HG02943 (cell line): ENCODE results near the gene GP2.

ENCODE experiments used
- ATAC-seq: cut with Tn5 transposase; IDR thresholded peaks from one replicate; pipeline ENCODE4 v1.9.1; 2021; ENCODE audit warnings: mild to moderate bottlenecking, low read depth, moderate library complexity; ENCODE audit not compliant: unreplicated experiment

Gene GP2

GRCh38 chr16:20308266-20308665 is 19.0 kb downstream of the GP2 start:
- no peak for ATAC-seq

- ATAC-seq = no peak
Measured at GRCh38 chr16:20307791-20308190, 19.5 kb downstream of the GP2 start.

GRCh38 chr16:20307240-20307671 is 20.1 kb downstream of the GP2 start:
- no peak for ATAC-seq

- ATAC-seq = no peak
Measured at GRCh38 chr16:20306401-20306800, 20.9 kb downstream of the GP2 start.

- no peak for ATAC-seq
Measured at GRCh38 chr16:20303012-20303411, 24.3 kb downstream of the GP2 start.

GRCh38 chr16:20302389-20302788 is 24.9 kb downstream of the GP2 start:
- no peak for ATAC-seq

- ATAC-seq = no peak
Measured at GRCh38 chr16:20301840-20302239, 25.5 kb downstream of the GP2 start.

GRCh38 chr16:20300312-20301097 is 26.8 kb downstream of the GP2 start:
- no peak for ATAC-seq

- ATAC-seq = no peak
Measured at GRCh38 chr16:20298452-20298851, 28.9 kb downstream of the GP2 start.

- no peak for ATAC-seq
Measured at GRCh38 chr16:20291208-20292206, 35.8 kb downstream of the GP2 start.

GRCh38 chr16:20289571-20289970 is 37.7 kb downstream of the GP2 start:
- no peak for ATAC-seq

- no peak for ATAC-seq
Measured at GRCh38 chr16:20285993-20286499, 41.3 kb downstream of the GP2 start.

- ATAC-seq = no peak
Measured at GRCh38 chr16:20280259-20280658, 47.1 kb downstream of the GP2 start.

- ATAC-seq = no peak
Measured at GRCh38 chr16:20271893-20272292, 55.4 kb downstream of the GP2 start.

- no peak for ATAC-seq
Measured at GRCh38 chr16:20268409-20268808, 58.9 kb downstream of the GP2 start.

- ATAC-seq = no peak
Measured at GRCh38 chr16:20265019-20265418, 62.3 kb downstream of the GP2 start.

GRCh38 chr16:20263138-20263855 is 64.0 kb downstream of the GP2 start:
- ATAC-seq = no peak

GRCh38 chr16:20262248-20262647 is 65.1 kb downstream of the GP2 start:
- ATAC-seq = no peak

GRCh38 chr16:20260215-20261009 is 66.9 kb downstream of the GP2 start:
- no peak for ATAC-seq
